Endothelial cell of umbilical vein (primary cell): Measurements from ENCODE around the gene TFF3. TPM values are rescaled to one million over a fixed set of nuclear protein-coding genes. Genes with fewer than 3 reads are reported as not detected.

Experiments
- BruUV-seq: library from RNA; stranded (reverse); fragments of 400-500 nt; replicated peaks from 2 replicates; lab custom pipeline; 2021; lab: Mats Ljungman, UMichigan
- CTCF ChIA-PET: fragments of 300-600, 350-600 bp; sonication (Branson Sonifier 250); formaldehyde crosslinking; loops from one replicate; lab custom pipeline; 2021; ENCODE audit warnings: antibody characterized with exemption, inconsistent platforms; lab: Charles Lee
- POLR2A ChIA-PET: fragments of 300-600, 350-600 bp; sonication (Branson Sonifier 250); formaldehyde crosslinking; loops from one replicate; lab custom pipeline; 2021; ENCODE audit warnings: antibody characterized with exemption, inconsistent platforms; lab: Charles Lee
- DNase-seq: peaks from one replicate; pipeline ENCODE4 v3.0.0-alpha.2; 2011; ENCODE audit warnings: low read depth, low spot score
- FAIRE-seq: peaks from 2 replicates; lab custom pipeline; 2011; peaks lifted over from hg19 to GRCh38; lab: Jason Lieb, UNC
- H2AFZ ChIP-seq: 2 replicates; pipeline ENCODE4 v1.6.0; 2012; ENCODE audit warnings: low read depth, low read length, control low read depth, inconsistent platforms
- H3K27ac ChIP-seq: 2 replicates; pipeline ENCODE4 v1.5.1; 2011; ENCODE audit warnings: low read depth, mild to moderate bottlenecking, control low read depth, low read length, moderate library complexity; ENCODE audit not compliant: insufficient read depth
- H3K27me3 ChIP-seq, 2 experiments: 2 replicates each; pipeline versions ENCODE4 v1.6.0 to v1.6.1; 2011; ENCODE audit warnings: low read length in 2 of 2, mixed read lengths in 1 of 2; ENCODE audit not compliant: control insufficient read depth in 2 of 2, insufficient read depth in 2 of 2
- H3K36me3 ChIP-seq, 2 experiments: 2 replicates in 1 of 2; 3 replicates in 1 of 2; pipeline ENCODE4 v1.5.1; 2011; ENCODE audit warnings: low read length in 2 of 2, mild to moderate bottlenecking in 1 of 2, moderate library complexity in 1 of 2; ENCODE audit not compliant: control insufficient read depth in 2 of 2, insufficient read depth in 2 of 2; ENCODE audit errors: extremely low read depth in 1 of 2
- H3K4me1 ChIP-seq: 3 replicates; pipeline ENCODE4 v1.5.1; 2011; ENCODE audit warnings: mild to moderate bottlenecking, low read length; ENCODE audit not compliant: control insufficient read depth, insufficient read depth; ENCODE audit errors: extremely low read depth
- H3K4me2 ChIP-seq: 2 replicates; pipeline ENCODE4 v1.6.1; 2011; ENCODE audit warnings: low read length, control low read depth, mixed read lengths; ENCODE audit not compliant: insufficient read depth
- H3K4me3 ChIP-seq, 3 experiments: fragments of 200-600 bp in 1 of 3; sonication (generic), shearing (Covaris generic) in 1 of 3; replicated peaks in 1 of 3; 2 replicates each; pipeline ENCODE4 v1.5.1; 2011 to 2016; ENCODE audit warnings: control low read depth in 3 of 3, low read length in 3 of 3, mild to moderate bottlenecking in 2 of 3, inconsistent platforms in 1 of 3, low read depth in 1 of 3, moderate library complexity in 1 of 3; ENCODE audit not compliant: insufficient read depth in 1 of 3
- H3K79me2 ChIP-seq: 2 replicates; pipeline ENCODE4 v1.6.0; 2012; ENCODE audit warnings: low read length, inconsistent platforms; ENCODE audit not compliant: control insufficient read depth, insufficient read depth
- H3K9ac ChIP-seq: replicated peaks from 2 replicates; pipeline ENCODE3; 2011; ENCODE audit warnings: low read length, control low read depth; ENCODE audit not compliant: insufficient read depth; ENCODE audit errors: extremely low read depth
- H3K9me1 ChIP-seq: replicated peaks from 3 replicates; pipeline ENCODE4 v1.6.0; 2011; ENCODE audit warnings: mild to moderate bottlenecking, low read length; ENCODE audit not compliant: control insufficient read depth, insufficient read depth; ENCODE audit errors: extremely low read depth
- H3K9me3 ChIP-seq: replicated peaks from 2 replicates; pipeline ENCODE4 v1.5.1; 2012; ENCODE audit warnings: low read length, inconsistent platforms; ENCODE audit not compliant: control insufficient read depth, insufficient read depth
- H4K20me1 ChIP-seq: replicated peaks from 2 replicates; pipeline ENCODE3; 2011; ENCODE audit warnings: mild to moderate bottlenecking, low read length; ENCODE audit not compliant: control insufficient read depth, insufficient read depth; ENCODE audit errors: extremely low read depth
- CTCF ChIP-seq, 2 donors: IDR thresholded peaks; 1 replicate in 1 of 2; 2 replicates in 1 of 2; pipeline ENCODE4 v1.5.1; 2011; ENCODE audit warnings: low read length in 2 of 2, mild to moderate bottlenecking in 2 of 2, moderate library complexity in 2 of 2, control low read depth in 1 of 2, inconsistent platforms in 1 of 2, low read depth in 1 of 2; ENCODE audit not compliant: insufficient read depth in 1 of 2; ENCODE audit errors: extremely low read depth in 1 of 2
- EZH2 ChIP-seq: IDR thresholded peaks from 2 replicates; pipeline ENCODE4 v1.6.1; 2012; ENCODE audit warnings: borderline replicate concordance, low read depth, mild to moderate bottlenecking, moderate library complexity, low read length, inconsistent platforms; ENCODE audit not compliant: severe bottlenecking
- FOS ChIP-seq: IDR thresholded peaks from 2 replicates; pipeline ENCODE4 v1.6.1; 2011; ENCODE audit warnings: mild to moderate bottlenecking, low read length, moderate library complexity, borderline replicate concordance; ENCODE audit not compliant: insufficient read depth
- GATA2 ChIP-seq: IDR thresholded peaks from 2 replicates; pipeline ENCODE4 v1.7.0; 2011; ENCODE audit warnings: low read depth, mild to moderate bottlenecking, moderate library complexity, mixed read lengths, low read length; ENCODE audit not compliant: insufficient read length, insufficient read depth
- JUN ChIP-seq: IDR thresholded peaks from 2 replicates; pipeline ENCODE4 v1.6.1; 2011; ENCODE audit warnings: borderline replicate concordance, low read depth; ENCODE audit not compliant: insufficient read length, insufficient read depth
- MAX ChIP-seq: IDR thresholded peaks from 2 replicates; pipeline ENCODE4 v1.6.1; 2011; ENCODE audit not compliant: insufficient read depth, insufficient read length
- MYC ChIP-seq: IDR thresholded peaks from one replicate; pipeline ENCODE4 v1.6.1; 2011; ENCODE audit warnings: mild to moderate bottlenecking, low read depth, low read length
- POLR2A ChIP-seq: IDR thresholded peaks from 2 replicates; pipeline ENCODE4 v1.6.1; 2012; ENCODE audit warnings: low read depth, mild to moderate bottlenecking, control low read depth, low read length
- POLR2AphosphoS5 ChIP-seq: IDR thresholded peaks from 2 replicates; pipeline ENCODE4 v1.6.1; 2012; ENCODE audit warnings: low read depth, mild to moderate bottlenecking, control low read depth, low read length, moderate library complexity; ENCODE audit not compliant: insufficient read depth
- dilution Hi-C: fragments of 300-500 bp; cut with MboI; formaldehyde crosslinking; loops from one replicate; pipeline ENCODE4 v1.15.0; 2019; ENCODE audit warnings: low sequenced_read_pairs; ENCODE audit not compliant: extremely low pct_ligation_motif_present
- intact Hi-C: fragments of 100-400 bp; cut with micrococcal nuclease; formaldehyde crosslinking; loops from one replicate; pipeline ENCODE4 v1.10.0; 2022
- polyA plus RNA-seq, 4 experiments: library from polyadenylated mRNA; depleted of rRNA in 3 of 4; stranded (reverse) in 3 of 4; unstranded in 1 of 4; fragments of >200 nt; gene quantifications; 2 replicates each; pipeline versions ENCODE4 v1.2.1 to v1.2.3, GENCODE V29; 2011 to 2012; ENCODE audit warnings: missing spikeins in 1 of 4
- total RNA-seq: library from RNA; stranded (reverse); gene quantifications from 2 replicates; pipeline ENCODE4 v1.2.3, GENCODE V29; 2021

The TFF3 gene
- total and polyA plus RNA-seq, 2 donors (not counting 3 experiments of a cell fraction or from before 2014, with no cell fraction given): 0.93 to 1.8 TPM

GRCh38 chr21:42282021-42282420 lies 33.2 kb downstream of the TFF3 start:
- ChIA-PET CTCF (interaction anchor here (0.8 to 1.1 kb wide), 2 partner anchors 9 to 23 kb away, joined by 3 to 4 read pairs; no protein-coding TSS in a partner anchor), POLR2A (no interaction called here)
- Histone ChIP-seq H3K9me3 (no peaks in the 10 kb centered on the region), H3K9ac (no peak overlapping the region), H3K36me3 (no peaks in the 10 kb centered on the region), H4K20me1 (no peaks in the 10 kb centered on the region), H3K27ac (no peak overlapping the region), H3K4me2 (no peak overlapping the region), H3K27me3 (no peaks in the 10 kb centered on the region), H3K4me1 (peaks cover 12% of the 10 kb centered on the region), H3K4me3 (no peak overlapping the region), H2AFZ (no peak overlapping the region), H3K9me1 (no peaks in the 10 kb centered on the region), H3K79me2 (no peaks in the 10 kb centered on the region)
- BruUV-seq: no TSS peak
- no peak for TF ChIP-seq CTCF (IDR thresholded peaks at IDR 0.05; ENCODE audit: extremely low read depth in 1 of 2, insufficient read depth in 1 of 2, low read depth in 1 of 2, low read length in 2 of 2)
- no peak for TF ChIP-seq MAX
- no peak for TF ChIP-seq JUN
- TF ChIP-seq MYC: no peak
- no peak for TF ChIP-seq POLR2AphosphoS5
- TF ChIP-seq POLR2A: no peak
- TF ChIP-seq EZH2: no peak
- TF ChIP-seq GATA2: no peak
- no peak for TF ChIP-seq FOS
- DNase-seq (no peak), FAIRE-seq (no peak)
- intact Hi-C loops: no loop called here
- dilution Hi-C loops: no loop called here
